Osteoblast (primary cell): Measurements from ENCODE around the gene NRG3. TPM values are rescaled to one million over a fixed set of nuclear protein-coding genes. Genes with fewer than 3 reads are reported as not detected.

ENCODE experiments used
- DNase-seq: peaks from one replicate; pipeline ENCODE4 v3.0.0; 2011; ENCODE audit warnings: low spot score, mixed read lengths; ENCODE audit not compliant: insufficient read length; ENCODE audit errors: missing footprints
- H2AFZ ChIP-seq: 2 replicates; pipeline ENCODE4 v1.6.0; 2011; ENCODE audit warnings: mild to moderate bottlenecking, low read length
- H3K27ac ChIP-seq: 2 replicates; pipeline ENCODE4 v1.5.1; 2011; ENCODE audit warnings: mild to moderate bottlenecking, low read depth, low read length, moderate library complexity
- H3K27me3 ChIP-seq: 2 replicates; pipeline ENCODE4 v1.6.0; 2012; ENCODE audit warnings: mild to moderate bottlenecking, control low read depth, inconsistent platforms, low read length, moderate library complexity; ENCODE audit not compliant: insufficient read depth
- H3K36me3 ChIP-seq: 2 replicates; pipeline ENCODE4 v1.5.1; 2011; ENCODE audit warnings: mild to moderate bottlenecking, low read length, control low read depth, moderate library complexity; ENCODE audit not compliant: insufficient read depth
- H3K4me1 ChIP-seq: 2 replicates; pipeline ENCODE4 v1.5.1; 2011; ENCODE audit warnings: mild to moderate bottlenecking, low read length, control low read depth, moderate library complexity; ENCODE audit not compliant: insufficient read depth
- H3K4me2 ChIP-seq: 2 replicates; pipeline ENCODE4 v1.6.0; 2011; ENCODE audit warnings: mild to moderate bottlenecking, low read length; ENCODE audit not compliant: insufficient read depth
- H3K4me3 ChIP-seq: fragments of 200-600 bp; sonication (generic); 3 replicates; pipeline ENCODE4 v1.5.1; 2012; ENCODE audit warnings: mild to moderate bottlenecking, low read length, inconsistent platforms; ENCODE audit not compliant: insufficient read depth
- H3K79me2 ChIP-seq: 2 replicates; pipeline ENCODE4 v1.6.0; 2012; ENCODE audit warnings: mild to moderate bottlenecking, low read length, control low read depth, inconsistent platforms; ENCODE audit not compliant: insufficient read depth
- H3K9me3 ChIP-seq: 2 replicates; pipeline ENCODE4 v1.5.1; 2011; ENCODE audit warnings: low read depth, low read length, control low read depth
- H4K20me1 ChIP-seq: 2 replicates; pipeline ENCODE4 v1.6.0; 2012; ENCODE audit warnings: mild to moderate bottlenecking, low read length, control low read depth; ENCODE audit not compliant: insufficient read depth
- CTCF ChIP-seq: IDR thresholded peaks from 2 replicates; pipeline ENCODE4 v1.5.1; 2011; ENCODE audit warnings: mild to moderate bottlenecking, low read depth, low read length, moderate library complexity; ENCODE audit errors: extremely low read depth
- total RNA-seq: library from RNA; depleted of rRNA; stranded (reverse); fragments of >200 nt; gene quantifications from 2 replicates; pipeline ENCODE4 v1.2.3, GENCODE V29; 2012

NRG3 gene
- total RNA-seq, 1 donor = not detected

- Histone ChIP-seq H2AFZ (no peak overlapping the region), H3K36me3 (no peaks in the 10 kb centered on the region), H3K9me3 (no peaks in the 10 kb centered on the region), H3K4me3 (no peak overlapping the region), H3K4me2 (no peak overlapping the region), H3K27ac (no peak overlapping the region), H3K79me2 (no peaks in the 10 kb centered on the region), H3K4me1 (no peaks in the 10 kb centered on the region), H3K27me3 (no peaks in the 10 kb centered on the region), H4K20me1 (no peaks in the 10 kb centered on the region)
- no peak for DNase-seq
- TF ChIP-seq CTCF = no peak
Measured at GRCh38 chr10:82737549-82737948, 862.6 kb downstream of the NRG3 start.

GRCh38 chr10:82738592-82738991 lies 863.6 kb downstream of the NRG3 start:
- H3K36me3 ChIP-seq = no peaks in the 10 kb centered on the region
- no peaks in the 10 kb centered on the region for H3K27me3 ChIP-seq
- no peaks in the 10 kb centered on the region for H4K20me1 ChIP-seq
- DNase-seq = no peak
- no peak overlapping the region for H3K4me3 ChIP-seq
- no peak overlapping the region for H3K27ac ChIP-seq
- no peak overlapping the region for H3K4me2 ChIP-seq
- H3K79me2 ChIP-seq = no peaks in the 10 kb centered on the region
- no peaks in the 10 kb centered on the region for H3K9me3 ChIP-seq
- no peak for TF ChIP-seq CTCF
- no peaks in the 10 kb centered on the region for H3K4me1 ChIP-seq
- H2AFZ ChIP-seq = no peak overlapping the region

- Histone ChIP-seq H3K4me3 (no peak overlapping the region), H2AFZ (peak overlapping the region; percentile 65), H3K9me3 (no peaks in the 10 kb centered on the region), H3K27me3 (no peaks in the 10 kb centered on the region), H3K4me1 (no peaks in the 10 kb centered on the region), H3K79me2 (no peaks in the 10 kb centered on the region), H4K20me1 (no peaks in the 10 kb centered on the region), H3K4me2 (no peak overlapping the region), H3K36me3 (no peaks in the 10 kb centered on the region), H3K27ac (no peak overlapping the region)
- no peak for TF ChIP-seq CTCF
- peak; percentile 35 for DNase-seq
Measured at GRCh38 chr10:82742478-82742877, 867.5 kb downstream of the NRG3 start.

- no peak for DNase-seq
- no peaks in the 10 kb centered on the region for H3K79me2 ChIP-seq
- TF ChIP-seq CTCF = no peak
- H4K20me1 ChIP-seq = no peaks in the 10 kb centered on the region
- peak overlapping the region; percentile 65 for H2AFZ ChIP-seq
- no peaks in the 10 kb centered on the region for H3K36me3 ChIP-seq
- H3K4me3 ChIP-seq = no peak overlapping the region
- no peak overlapping the region for H3K27ac ChIP-seq
- no peaks in the 10 kb centered on the region for H3K4me1 ChIP-seq
- no peak overlapping the region for H3K4me2 ChIP-seq
- H3K27me3 ChIP-seq = no peaks in the 10 kb centered on the region
- H3K9me3 ChIP-seq = no peaks in the 10 kb centered on the region
Measured at GRCh38 chr10:82742898-82743297, 867.9 kb downstream of the NRG3 start.
